Peyer's patch (tissue), 4 donors: ENCODE results near the gene ZDHHC12.

Experiments
- POLR2A ChIP-seq, 2 donors: fragments of 450-650 bp; IDR thresholded peaks; one replicate each; pipeline ENCODE4 v1.5.1; 2017; ENCODE audit warnings: antibody characterized with exemption in 2 of 2, mild to moderate bottlenecking in 2 of 2, moderate library complexity in 2 of 2
- TF ChIP-seq, protein P1 (sequence below), 6 experiments: fragments of 450-650 bp in 4 of 6; fragments of 200-600 bp in 2 of 6; sonication (generic) in 1 of 6; IDR thresholded peaks; one replicate each; pipeline ENCODE4 v1.5.1; 2017 to 2019; ENCODE audit warnings: antibody characterized with exemption in 6 of 6, mild to moderate bottlenecking in 3 of 6, moderate library complexity in 1 of 6

DNA sequence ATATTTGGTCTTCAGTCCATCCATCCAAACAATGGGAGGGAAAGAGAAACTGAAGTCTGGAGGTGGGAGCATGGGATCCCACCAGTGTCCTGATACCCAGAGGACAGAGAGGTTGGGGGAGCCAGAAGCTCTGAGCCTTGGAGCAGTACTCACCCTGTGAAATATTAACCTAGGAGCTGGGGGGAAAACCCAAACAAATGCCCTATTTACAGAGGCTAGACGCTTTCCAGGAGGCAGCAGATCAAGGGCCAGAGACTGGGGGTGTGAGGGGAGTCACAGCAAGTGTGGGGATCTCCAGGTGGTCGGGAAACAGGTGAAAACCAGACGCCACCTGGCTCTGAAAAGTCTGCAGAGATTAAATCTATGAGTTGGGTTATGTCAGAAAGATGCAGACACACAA, 41.6 kb upstream of the ZDHHC12 start:
- no peak for TF ChIP-seq POLR2A (IDR thresholded peaks at IDR 0.05)
- TF ChIP-seq, protein P1, sequence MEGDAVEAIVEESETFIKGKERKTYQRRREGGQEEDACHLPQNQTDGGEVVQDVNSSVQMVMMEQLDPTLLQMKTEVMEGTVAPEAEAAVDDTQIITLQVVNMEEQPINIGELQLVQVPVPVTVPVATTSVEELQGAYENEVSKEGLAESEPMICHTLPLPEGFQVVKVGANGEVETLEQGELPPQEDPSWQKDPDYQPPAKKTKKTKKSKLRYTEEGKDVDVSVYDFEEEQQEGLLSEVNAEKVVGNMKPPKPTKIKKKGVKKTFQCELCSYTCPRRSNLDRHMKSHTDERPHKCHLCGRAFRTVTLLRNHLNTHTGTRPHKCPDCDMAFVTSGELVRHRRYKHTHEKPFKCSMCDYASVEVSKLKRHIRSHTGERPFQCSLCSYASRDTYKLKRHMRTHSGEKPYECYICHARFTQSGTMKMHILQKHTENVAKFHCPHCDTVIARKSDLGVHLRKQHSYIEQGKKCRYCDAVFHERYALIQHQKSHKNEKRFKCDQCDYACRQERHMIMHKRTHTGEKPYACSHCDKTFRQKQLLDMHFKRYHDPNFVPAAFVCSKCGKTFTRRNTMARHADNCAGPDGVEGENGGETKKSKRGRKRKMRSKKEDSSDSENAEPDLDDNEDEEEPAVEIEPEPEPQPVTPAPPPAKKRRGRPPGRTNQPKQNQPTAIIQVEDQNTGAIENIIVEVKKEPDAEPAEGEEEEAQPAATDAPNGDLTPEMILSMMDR (IDR thresholded peaks at IDR 0.05): no peak
